SJCRH30 (cell line): ENCODE results near the gene LMX1A. TPM values are rescaled to one million over a fixed set of nuclear protein-coding genes. Genes with fewer than 3 reads are reported as not detected.

Experiments used
- DNase-seq, 2 experiments: peaks; one replicate each; pipeline ENCODE4 v3.0.0-alpha.2; 2015 to 2020
- H3K27ac ChIP-seq: fragments of 250-450 bp; sonication (Bioruptor Pico); 2 replicates; pipeline ENCODE4 v1.5.1; 2020; ENCODE audit warnings: mild to moderate bottlenecking, moderate library complexity
- H3K27me3 ChIP-seq: fragments of 250-450 bp; sonication (Bioruptor Pico); 2 replicates; pipeline ENCODE4 v1.5.1; 2020; ENCODE audit warnings: mild to moderate bottlenecking, moderate library complexity
- H3K36me3 ChIP-seq: fragments of 250-450 bp; sonication (Bioruptor Pico); 2 replicates; pipeline ENCODE4 v1.5.1; 2020; ENCODE audit warnings: mild to moderate bottlenecking, moderate library complexity
- H3K4me1 ChIP-seq: fragments of 250-450 bp; sonication (Bioruptor Pico); 2 replicates; pipeline ENCODE4 v1.5.1; 2020; ENCODE audit warnings: mild to moderate bottlenecking, moderate library complexity
- H3K4me3 ChIP-seq: fragments of 250-450 bp; sonication (Bioruptor Pico); 2 replicates; pipeline ENCODE4 v1.5.1; 2020; ENCODE audit warnings: mild to moderate bottlenecking, moderate library complexity
- H3K9me3 ChIP-seq: fragments of 250-450 bp; sonication (Bioruptor Pico); replicated peaks from 2 replicates; pipeline ENCODE4 v1.5.1; 2020; ENCODE audit warnings: mild to moderate bottlenecking, moderate library complexity
- total RNA-seq: library from RNA; depleted of rRNA; stranded (reverse); fragments of >200 nt; shearing (Covaris generic); gene quantifications from 2 replicates; pipeline ENCODE4 v1.2.3, GENCODE V29; 2014

Gene LMX1A
- total RNA-seq, 1 experiment from 2014 or later = not detected

DNA sequence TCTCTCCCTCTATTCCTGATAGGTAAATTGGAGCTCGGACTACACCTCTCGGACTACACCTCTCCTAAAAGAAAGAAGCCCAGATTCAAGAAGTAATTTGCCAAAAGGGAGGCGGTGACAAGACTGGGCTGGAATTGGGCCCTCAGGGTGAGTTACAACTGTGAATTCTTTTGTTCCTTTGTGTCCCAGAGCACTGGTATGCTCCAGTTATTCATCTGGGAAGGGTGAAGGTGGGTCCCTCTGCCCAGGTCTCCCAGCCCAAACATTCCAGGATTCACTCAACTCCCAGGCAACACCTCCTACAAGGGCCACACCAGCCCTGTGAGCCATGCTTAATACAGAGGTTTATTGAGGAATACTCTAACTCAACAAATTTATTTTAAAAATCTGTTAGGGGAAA lies 69.2 kb downstream of the LMX1A start:
- Histone ChIP-seq H3K27me3 (0 out of 2 replicates have a peak, but pooled peaks cover 5% of the 10 kb centered on the region), H3K4me1 (peaks cover 31% of the 10 kb centered on the region), H3K9me3 (no peaks in the 10 kb centered on the region), H3K27ac (no peak overlapping the region), H3K36me3 (no peaks in the 10 kb centered on the region), H3K4me3 (no peak overlapping the region)
- DNase-seq = no peak

DNA sequence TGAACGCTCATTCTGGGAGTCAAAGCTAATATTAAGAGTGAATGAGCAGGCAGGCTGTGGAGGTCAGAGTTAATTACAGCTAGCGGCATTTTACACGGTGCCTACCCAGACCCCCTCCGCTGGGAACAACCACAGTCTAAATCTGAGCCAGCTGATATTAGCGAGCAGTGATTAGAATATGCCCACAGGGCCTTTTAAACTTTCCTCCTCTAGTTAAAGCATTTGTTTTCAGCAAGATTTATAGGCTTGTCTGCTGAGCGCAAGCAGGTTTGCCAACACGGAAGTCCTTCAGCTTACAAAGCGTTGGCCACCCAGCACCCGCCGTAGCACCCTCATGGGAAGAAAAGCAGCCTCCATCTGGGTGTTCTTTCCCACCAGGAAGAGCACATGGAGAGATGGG lies 72.1 kb downstream of the LMX1A start:
- Histone ChIP-seq H3K4me1 (peaks cover 25% of the 10 kb centered on the region), H3K27me3 (0 out of 2 replicates have a peak, but pooled peaks cover 5% of the 10 kb centered on the region), H3K4me3 (no peak overlapping the region), H3K9me3 (no peaks in the 10 kb centered on the region), H3K27ac (no peak overlapping the region), H3K36me3 (no peaks in the 10 kb centered on the region)
- peak; percentile 30 to 53 for DNase-seq

DNA sequence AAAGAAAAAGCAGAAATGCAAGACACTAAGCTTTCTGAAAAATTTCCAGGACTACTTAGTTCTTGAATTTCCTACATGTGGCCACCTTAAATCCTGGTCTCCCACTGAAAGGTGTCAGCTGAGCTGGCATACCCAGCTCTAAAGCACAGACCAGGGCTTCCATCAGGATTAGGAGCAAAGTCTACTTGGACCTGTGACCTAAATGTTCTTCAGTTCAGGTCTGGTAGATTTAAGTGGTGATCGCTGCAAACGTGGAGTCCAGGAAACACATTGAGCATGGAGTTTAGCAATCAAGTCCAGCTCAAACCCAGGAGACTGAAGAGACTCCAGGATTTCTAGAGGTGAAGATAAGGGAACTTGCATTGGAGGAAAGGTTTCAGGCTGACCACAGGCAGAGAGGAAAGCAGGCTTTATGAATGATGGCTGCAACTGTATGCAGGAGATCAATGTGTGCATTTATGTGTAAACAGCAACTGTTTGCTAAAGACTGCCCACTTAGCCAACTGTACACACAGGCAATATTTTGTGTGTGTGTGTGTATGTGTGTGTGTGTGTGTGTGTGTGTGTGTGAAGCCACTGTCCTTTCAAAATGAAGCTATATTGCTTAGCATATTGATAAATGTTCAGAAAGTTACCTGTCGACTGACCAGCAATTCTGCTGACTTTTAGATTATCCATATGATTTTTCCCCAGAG lies 75.2 kb downstream of the LMX1A start:
- no peak for DNase-seq
- Histone ChIP-seq H3K36me3 (no peaks in the 10 kb centered on the region), H3K4me1 (peaks cover 6% of the 10 kb centered on the region; the same call in 1 of the 2 replicates), H3K9me3 (no peaks in the 10 kb centered on the region), H3K4me3 (no peak overlapping the region), H3K27me3 (0 out of 2 replicates have a peak, but pooled peaks cover 5% of the 10 kb centered on the region), H3K27ac (no peak overlapping the region)

DNA sequence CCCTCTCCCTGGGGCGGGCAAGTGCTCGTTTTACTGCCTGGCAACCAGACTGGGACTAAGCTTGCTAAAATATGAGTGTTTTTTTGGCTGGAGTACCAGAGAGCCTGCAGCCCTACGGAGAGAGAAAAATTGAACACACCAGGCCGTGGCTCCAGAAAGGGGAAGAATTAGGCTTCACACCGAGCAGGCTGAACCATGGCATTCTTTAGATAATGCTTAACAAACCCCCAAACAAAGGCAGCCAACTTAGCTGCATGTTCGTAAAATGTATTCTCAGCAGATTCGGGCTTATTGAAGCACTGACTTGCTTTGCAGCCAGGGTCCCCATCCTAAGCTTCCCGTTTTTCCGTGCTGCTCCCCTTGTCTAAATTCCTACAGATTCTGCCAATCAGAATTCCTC lies 76.6 kb downstream of the LMX1A start:
- no peaks in the 10 kb centered on the region for H3K9me3 ChIP-seq
- H3K4me1 ChIP-seq = peaks cover 6% of the 10 kb centered on the region; the same call in 1 of the 2 replicates
- H3K4me3 ChIP-seq = no peak overlapping the region
- no peak overlapping the region for H3K27ac ChIP-seq
- 0 out of 2 replicates have a peak, but pooled peaks cover 5% of the 10 kb centered on the region for H3K27me3 ChIP-seq
- H3K36me3 ChIP-seq = no peaks in the 10 kb centered on the region
- DNase-seq = no peak

DNA sequence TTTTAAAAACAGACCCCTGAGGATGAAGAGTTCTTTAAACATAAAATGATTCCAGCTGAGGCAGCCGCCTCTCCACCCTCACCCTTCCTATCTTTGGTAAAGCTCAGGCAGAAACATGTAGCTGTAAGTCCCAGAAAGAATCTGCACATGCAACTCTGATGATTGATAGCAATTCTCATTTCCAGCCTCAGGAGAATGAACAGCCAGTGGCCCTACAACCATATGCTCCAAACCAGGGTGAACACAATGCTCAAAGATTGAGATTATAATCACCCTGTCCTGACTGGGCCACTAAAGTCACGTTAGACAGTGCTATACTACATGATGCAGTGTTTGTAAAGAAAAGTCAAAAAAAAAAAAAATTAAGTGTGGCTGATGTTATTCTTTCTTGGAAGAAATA lies 80.2 kb downstream of the LMX1A start:
- no peaks in the 10 kb centered on the region for H3K4me1 ChIP-seq
- no peaks in the 10 kb centered on the region for H3K27me3 ChIP-seq
- H3K36me3 ChIP-seq = no peaks in the 10 kb centered on the region
- DNase-seq = no peak
- H3K9me3 ChIP-seq = no peaks in the 10 kb centered on the region
- H3K4me3 ChIP-seq = no peak overlapping the region
- H3K27ac ChIP-seq = no peak overlapping the region

DNA sequence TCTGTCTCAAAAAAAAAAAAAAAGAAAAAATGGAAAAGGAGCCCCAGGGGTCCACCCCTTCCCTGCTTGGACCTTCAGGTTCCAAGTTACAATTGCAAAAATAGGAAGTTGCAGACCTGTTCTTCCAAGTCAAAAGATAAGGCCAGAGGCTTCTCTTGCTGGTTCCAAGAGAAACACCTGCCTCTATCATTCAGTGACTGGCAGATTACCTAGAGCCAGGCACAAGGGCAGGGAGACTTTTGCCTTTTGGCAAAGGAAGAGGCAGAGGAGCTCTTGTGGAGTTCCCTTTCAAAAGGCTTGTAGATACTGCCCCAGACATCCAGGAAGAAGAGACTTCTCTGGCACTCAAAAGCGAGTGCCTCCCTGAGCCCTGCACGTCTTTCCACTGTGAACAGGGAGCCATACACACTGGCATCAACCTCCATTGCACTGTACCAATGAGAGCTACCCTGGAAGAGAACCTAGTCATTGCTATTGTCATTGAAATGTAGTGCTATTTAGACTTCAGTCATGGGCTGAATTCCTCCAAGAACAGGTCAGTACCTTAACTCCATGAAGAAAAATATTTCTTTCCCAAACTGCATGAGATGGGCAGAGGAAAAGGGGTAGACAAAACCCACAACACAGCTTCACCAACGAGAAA lies 91.2 kb downstream of the LMX1A start:
- Histone ChIP-seq H3K27me3 (no peaks in the 10 kb centered on the region), H3K4me1 (no peaks in the 10 kb centered on the region), H3K27ac (no peak overlapping the region), H3K4me3 (no peak overlapping the region), H3K9me3 (no peaks in the 10 kb centered on the region), H3K36me3 (no peaks in the 10 kb centered on the region)
- no peak for DNase-seq

DNA sequence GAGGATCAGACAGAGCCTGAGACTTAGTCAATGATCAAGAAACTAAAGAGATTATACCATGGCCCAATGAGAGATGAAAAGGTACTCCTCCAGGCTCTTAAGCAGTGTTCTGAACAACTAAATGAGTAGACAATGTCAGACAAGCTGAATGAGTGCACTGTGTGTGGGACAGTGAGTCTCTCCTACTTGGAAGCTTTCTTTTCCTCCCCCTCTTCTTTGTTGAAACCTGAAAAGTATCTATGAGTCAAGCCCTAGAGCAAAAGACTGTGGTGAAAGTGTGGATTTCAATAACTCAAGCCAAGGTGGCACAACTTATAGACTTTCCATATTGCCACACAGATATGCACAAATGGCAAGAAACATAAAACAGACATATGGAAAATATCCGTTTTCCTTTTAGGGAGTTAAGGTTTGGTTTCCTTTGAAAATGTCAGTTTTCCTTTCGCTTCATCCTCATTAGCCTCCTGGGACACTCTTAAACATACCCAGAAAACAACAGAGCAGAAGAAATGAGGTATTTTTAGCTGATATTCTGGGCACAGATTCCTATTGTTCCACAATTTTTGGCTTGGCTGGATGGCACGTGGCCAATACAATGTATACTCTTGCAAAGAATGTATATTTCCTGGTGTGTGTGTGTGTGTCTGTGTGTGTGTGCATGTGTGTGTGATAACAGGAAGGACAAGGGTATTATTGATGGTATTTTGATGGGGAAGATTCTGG lies 96.6 kb downstream of the LMX1A start:
- no peak overlapping the region for H3K27ac ChIP-seq
- H3K9me3 ChIP-seq = no peaks in the 10 kb centered on the region
- H3K4me1 ChIP-seq = 0 out of 2 replicates have a peak, but pooled peaks cover 3% of the 10 kb centered on the region
- DNase-seq = no peak
- H3K36me3 ChIP-seq = no peaks in the 10 kb centered on the region
- H3K27me3 ChIP-seq = no peaks in the 10 kb centered on the region
- no peak overlapping the region for H3K4me3 ChIP-seq

DNA sequence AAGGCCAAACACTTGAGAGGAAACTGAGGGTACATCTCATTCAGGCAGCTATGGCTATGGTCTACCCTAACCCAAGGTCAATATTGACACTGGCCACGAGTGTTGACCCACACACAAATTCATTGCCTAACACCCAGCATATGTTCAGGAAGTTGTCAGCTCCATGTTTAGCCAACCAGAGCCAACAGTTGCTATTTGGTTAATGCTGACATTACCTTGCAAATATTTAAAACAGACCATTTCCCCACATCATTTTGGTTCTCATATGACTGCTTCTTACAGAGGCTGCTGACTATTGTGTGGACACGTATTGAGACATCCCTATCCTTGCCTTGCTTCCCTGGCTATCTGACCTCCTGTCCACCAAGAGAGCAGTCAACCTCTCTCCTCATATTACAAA lies 97.3 kb downstream of the LMX1A start:
- Histone ChIP-seq H3K27me3 (no peaks in the 10 kb centered on the region), H3K9me3 (no peaks in the 10 kb centered on the region), H3K4me1 (0 out of 2 replicates have a peak, but pooled peaks cover 3% of the 10 kb centered on the region), H3K27ac (no peak overlapping the region), H3K36me3 (no peaks in the 10 kb centered on the region), H3K4me3 (no peak overlapping the region)
- no peak for DNase-seq

DNA sequence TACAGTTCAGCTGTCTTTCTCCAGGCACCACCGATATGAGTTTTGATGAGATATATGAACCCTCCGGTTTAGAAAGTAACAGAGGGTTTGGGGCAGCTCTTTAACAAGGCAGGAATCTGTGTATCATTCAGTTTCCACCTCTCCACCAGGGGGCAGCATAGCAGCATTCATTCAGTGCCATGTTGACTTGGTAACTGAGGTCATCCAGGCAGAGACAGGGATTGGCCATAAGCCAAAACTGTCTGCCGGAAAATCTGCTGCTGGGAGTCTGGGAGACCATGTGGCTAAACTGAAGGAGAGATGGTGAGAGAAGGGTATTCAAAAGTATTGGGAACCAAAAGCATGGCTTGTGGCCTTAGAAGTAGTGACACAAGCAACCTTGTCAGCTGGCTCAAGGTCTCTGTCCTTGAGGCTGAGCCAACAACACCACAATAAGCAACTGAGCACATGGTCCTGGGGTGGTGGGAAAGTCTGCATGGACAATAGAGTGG lies 98.5 kb downstream of the LMX1A start:
- DNase-seq = peak; percentile 76 to 92
- H3K27me3 ChIP-seq = no peaks in the 10 kb centered on the region
- no peaks in the 10 kb centered on the region for H3K9me3 ChIP-seq
- H3K36me3 ChIP-seq = no peaks in the 10 kb centered on the region
- H3K4me1 ChIP-seq = 0 out of 2 replicates have a peak, but pooled peaks cover 3% of the 10 kb centered on the region
- no peak overlapping the region for H3K27ac ChIP-seq
- H3K4me3 ChIP-seq = no peak overlapping the region

DNA sequence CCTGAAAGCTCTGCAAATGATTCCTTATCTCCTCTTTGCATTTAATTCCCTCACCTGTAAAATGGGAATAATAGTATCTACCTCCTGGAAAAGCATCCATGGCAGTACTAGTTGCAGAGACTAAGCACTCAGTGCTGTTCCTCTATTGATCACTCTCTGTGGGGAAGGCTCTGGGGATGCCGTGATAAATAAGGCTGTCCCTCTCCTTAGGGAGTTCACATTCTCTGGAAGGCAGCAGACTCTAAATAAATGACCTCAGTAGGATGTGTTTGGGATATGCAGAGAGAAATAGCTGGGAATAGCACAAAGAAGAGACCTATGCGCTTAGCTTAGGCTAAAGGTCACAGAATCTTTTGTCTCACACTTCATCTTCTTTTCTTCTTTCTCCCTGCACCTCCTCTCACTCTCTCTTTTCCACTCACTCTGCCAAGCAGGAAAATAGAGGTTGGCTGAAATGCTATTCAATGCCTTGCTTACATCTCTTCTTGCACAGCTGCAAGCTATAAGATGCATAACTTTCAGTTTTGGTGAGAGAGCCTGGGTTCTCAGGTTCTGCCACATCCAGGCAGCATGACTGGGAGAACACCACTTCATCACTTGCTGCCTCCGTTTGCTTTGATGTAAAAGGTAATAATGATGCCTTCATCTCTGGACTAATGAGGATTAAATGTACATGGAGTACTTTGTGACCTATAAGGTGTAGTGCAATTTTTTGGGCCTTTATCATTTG lies 101.5 kb downstream of the LMX1A start:
- H3K4me3 ChIP-seq = no peak overlapping the region
- H3K9me3 ChIP-seq = no peaks in the 10 kb centered on the region
- H3K27me3 ChIP-seq = no peaks in the 10 kb centered on the region
- no peaks in the 10 kb centered on the region for H3K36me3 ChIP-seq
- H3K27ac ChIP-seq = no peak overlapping the region
- H3K4me1 ChIP-seq = 0 out of 2 replicates have a peak, but pooled peaks cover 3% of the 10 kb centered on the region
- DNase-seq = no peak

DNA sequence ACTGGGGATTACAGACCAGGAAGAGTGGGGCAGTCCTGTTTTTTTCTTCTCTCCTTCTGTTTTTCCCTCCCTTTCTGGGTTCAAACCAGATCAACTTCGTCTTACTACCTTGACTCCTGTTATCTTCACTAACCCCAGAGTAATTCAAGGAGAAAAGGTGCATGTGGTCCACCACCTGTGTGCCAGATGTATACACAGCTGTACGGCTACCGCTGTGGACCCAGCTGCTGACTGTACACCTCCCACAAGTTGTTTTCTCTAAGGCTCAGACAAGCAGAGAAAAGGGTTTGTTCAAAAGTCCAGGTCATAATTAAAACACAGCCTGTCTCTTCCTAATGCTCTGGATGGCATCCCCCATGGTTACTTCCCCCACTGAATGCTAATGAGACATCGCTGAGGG lies 102.1 kb downstream of the LMX1A start:
- Histone ChIP-seq H3K9me3 (no peaks in the 10 kb centered on the region), H3K4me1 (0 out of 2 replicates have a peak, but pooled peaks cover 3% of the 10 kb centered on the region), H3K36me3 (no peaks in the 10 kb centered on the region), H3K27me3 (no peaks in the 10 kb centered on the region), H3K27ac (no peak overlapping the region), H3K4me3 (no peak overlapping the region)
- no peak for DNase-seq

DNA sequence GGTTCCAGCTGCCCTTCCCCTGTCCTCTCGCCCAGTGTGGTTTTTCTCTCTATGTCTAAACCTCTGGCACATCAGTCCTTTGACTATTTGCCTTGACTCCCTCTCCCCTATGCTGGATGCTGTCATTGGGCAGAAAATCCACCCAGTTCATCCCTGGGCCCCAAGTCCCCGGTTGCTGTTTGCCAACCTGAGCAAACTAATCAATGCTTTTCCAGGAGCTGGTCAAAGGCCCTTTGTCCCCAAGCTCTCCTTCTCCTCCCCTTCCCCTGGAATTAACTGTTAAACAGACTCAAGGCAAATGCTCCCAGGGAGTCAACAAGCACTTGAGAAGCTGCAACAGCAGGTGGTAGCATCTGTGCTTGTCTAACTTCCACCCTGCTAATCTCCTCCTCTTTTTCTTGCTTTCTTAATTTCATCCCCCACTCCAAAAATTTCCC lies 102.7 kb downstream of the LMX1A start:
- 0 out of 2 replicates have a peak, but pooled peaks cover 3% of the 10 kb centered on the region for H3K4me1 ChIP-seq
- peak; percentile 2 to 38 for DNase-seq
- H3K27ac ChIP-seq = no peak overlapping the region
- no peaks in the 10 kb centered on the region for H3K36me3 ChIP-seq
- H3K27me3 ChIP-seq = no peaks in the 10 kb centered on the region
- no peak overlapping the region for H3K4me3 ChIP-seq
- no peaks in the 10 kb centered on the region for H3K9me3 ChIP-seq

DNA sequence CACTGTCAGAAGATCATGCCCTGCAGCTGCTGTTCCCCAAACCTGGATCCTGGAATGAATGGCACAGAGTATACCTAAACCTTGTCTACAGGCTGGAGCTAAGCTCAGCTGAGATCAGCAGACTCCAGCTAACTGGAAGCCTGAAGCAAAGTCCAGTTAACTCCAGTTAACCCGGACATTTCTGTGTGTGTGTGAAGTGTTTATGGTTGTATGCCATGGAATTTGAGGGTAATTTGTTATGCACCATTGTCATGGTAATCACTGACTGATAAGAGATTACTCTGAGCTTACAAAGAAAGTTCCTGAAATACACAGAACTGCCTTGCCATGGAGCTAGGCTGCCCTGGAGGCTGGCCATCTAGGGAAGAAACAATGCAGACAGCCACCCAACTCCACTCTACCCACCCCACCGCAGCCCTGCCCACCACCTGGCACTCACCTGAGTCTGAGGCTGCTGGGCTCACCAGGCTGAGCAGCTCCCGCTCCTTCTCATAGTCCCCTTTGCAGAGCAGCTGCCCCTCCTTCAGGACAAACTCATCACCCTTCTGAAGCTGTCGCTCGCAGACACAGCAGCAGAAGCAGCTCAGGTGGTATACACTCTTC lies 107.4 kb downstream of the LMX1A start:
- no peak overlapping the region for H3K4me3 ChIP-seq
- no peaks in the 10 kb centered on the region for H3K9me3 ChIP-seq
- H3K4me1 ChIP-seq = no peaks in the 10 kb centered on the region
- DNase-seq = no peak
- H3K27me3 ChIP-seq = no peaks in the 10 kb centered on the region
- no peaks in the 10 kb centered on the region for H3K36me3 ChIP-seq
- no peak overlapping the region for H3K27ac ChIP-seq

DNA sequence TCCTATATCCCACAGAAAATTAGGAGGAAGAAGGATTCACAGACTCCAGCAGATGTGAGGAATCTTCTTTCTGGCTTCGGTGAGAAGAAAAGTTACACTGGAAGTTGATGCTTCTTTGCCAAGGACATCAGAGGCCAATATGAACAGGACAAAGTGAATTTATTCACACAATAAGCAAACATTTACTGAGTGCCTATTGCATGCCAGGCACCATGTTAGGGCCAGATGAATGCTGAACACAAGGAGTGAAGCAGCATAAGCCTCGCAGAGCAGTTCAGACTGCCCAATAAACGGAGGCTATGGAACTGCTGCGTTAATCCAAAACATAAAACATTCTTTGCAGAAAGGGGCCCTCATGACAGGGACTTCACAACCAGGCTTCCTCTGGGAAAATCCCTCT lies 114.6 kb downstream of the LMX1A start:
- H3K9me3 ChIP-seq = no peaks in the 10 kb centered on the region
- H3K36me3 ChIP-seq = no peaks in the 10 kb centered on the region
- H3K4me3 ChIP-seq = no peak overlapping the region
- H3K27ac ChIP-seq = no peak overlapping the region
- no peaks in the 10 kb centered on the region for H3K27me3 ChIP-seq
- DNase-seq = no peak
- H3K4me1 ChIP-seq = no peaks in the 10 kb centered on the region
